GM15510 (cell line): Measurements from ENCODE around the gene ZNF2.
A peak's percentile ranks its signal among the peaks of the same experiment; 100 is the strongest.

ENCODE experiments used
- POLR2A ChIP-seq: IDR thresholded peaks from 3 replicates; pipeline ENCODE4 v1.6.1; 2011; ENCODE audit warnings: borderline replicate concordance; ENCODE audit not compliant: insufficient read length; ENCODE audit errors: extremely low read depth

The ZNF2 gene

DNA sequence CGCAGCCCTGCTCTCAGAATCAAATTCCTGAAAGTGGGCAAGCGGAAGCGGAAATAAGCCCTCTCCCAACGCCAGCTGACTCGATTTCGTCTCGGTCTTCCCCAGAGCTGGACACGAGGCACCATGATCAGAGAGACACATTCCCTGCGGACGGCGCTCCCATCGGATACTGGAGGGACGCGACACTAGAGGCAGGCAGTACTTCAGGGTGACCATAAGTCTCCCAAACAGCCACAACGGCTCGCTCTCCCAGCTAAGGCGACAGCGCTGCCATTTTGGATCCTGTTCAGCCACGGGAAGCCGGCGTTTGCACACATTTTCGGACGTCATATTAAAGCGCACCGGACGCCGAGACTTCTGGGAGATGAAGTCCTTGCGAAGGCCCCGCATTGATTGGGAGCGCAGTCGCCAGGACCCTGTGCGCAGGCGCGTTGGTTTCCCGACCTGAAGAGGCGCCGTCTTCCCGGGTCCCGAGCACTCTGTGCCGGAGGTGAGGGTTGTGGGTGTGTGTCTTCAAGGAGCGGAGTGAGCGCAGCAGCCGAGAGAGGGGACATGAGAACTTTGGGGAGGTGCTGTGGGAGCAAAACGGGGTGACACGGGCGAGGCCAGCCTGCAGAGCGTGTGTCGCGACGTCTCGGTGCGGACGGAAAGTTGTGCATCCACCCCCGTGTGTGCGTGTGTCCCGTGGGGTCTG, at the start of gene ZNF2:
Gene ZNF2 (plus strand): TSS at position 439 of the 694 bp plus-strand sequence. CDS start 10,418 bp downstream, outside the sequence.
- peak; percentile 88 for TF ChIP-seq POLR2A

DNA sequence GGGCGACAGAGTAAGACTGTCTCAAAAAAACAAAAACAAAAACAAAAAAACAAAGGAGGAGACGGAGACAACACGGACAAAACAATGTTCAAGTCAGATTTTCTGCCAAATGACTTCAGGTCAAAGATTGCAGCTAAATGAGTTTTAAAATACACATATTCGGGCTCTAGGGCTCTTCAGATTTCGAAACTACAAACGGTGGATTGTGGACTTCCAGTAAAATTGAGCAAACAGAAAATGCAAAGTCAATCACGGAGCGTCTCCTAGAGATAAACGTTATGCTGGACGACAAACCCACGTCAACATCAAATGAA, 44.6 kb upstream of the ZNF2 start:
- TF ChIP-seq POLR2A = no peak

GRCh38 chr2:95121407-95122196, 44.0 kb upstream of the ZNF2 start, which contains the start of gene MRPS5:
MRPS5 (minus strand) TSS chr2:95121808; CDS start chr2:95121791, 17 bp downstream.
- TF ChIP-seq POLR2A = peak; percentile 81

DNA sequence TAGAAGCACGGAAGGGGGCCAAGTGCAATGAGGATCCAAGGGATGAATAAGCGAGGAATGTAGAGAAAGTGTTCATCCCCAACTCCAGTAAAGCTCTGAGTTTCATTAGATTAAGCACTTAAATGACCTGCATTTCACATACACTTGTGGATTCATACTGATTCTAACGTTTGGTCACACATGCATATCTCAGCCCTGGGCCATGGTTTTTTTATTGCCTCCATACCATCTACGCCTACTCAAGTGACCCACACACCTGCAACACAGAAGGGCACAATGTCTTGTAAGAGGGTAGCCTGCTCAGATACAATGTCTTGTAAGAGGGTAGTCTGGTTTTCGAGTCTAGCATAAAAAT, 43.4 kb upstream of the ZNF2 start:
- TF ChIP-seq POLR2A = no peak

DNA sequence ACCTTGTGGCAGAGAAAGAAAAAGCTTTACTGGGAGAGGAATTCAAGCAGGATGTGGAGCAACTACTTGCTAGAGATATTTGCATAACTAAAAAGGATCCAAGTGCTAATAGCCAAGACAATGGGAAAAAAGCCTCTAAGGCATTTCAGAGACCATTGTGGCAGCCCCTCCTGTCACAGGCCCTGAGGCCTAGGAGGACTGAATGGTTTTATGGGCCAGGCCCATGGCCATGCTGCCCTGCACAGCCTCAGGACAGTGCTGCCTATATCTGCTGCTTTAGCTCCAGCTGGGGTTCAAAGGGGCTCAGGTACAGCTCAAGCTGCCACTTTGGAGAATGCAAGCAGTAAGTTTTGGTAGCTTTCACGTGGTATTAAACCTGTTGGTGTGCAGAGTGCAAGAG, 26.9 kb upstream of the ZNF2 start:
- no peak for TF ChIP-seq POLR2A

DNA sequence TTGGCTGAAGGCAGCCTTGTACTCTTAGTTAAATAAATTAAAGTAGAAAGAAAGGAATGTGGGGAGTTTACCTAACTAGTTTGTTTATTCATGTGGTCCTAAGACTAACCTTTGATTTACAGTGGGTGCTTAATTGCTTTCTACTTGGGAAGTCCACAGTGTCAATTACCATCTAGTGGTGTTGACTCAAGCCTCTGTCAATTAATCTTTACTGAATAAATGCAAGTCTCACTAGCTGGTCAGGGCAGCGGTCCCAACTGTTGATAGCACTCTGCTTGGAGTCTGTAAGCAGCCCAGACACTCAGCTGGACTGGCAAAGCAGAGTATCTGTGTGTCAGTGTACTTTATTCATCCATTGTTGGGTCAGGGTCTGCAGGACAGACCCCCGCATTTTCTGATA, 21.8 kb upstream of the ZNF2 start:
- no peak for TF ChIP-seq POLR2A

DNA sequence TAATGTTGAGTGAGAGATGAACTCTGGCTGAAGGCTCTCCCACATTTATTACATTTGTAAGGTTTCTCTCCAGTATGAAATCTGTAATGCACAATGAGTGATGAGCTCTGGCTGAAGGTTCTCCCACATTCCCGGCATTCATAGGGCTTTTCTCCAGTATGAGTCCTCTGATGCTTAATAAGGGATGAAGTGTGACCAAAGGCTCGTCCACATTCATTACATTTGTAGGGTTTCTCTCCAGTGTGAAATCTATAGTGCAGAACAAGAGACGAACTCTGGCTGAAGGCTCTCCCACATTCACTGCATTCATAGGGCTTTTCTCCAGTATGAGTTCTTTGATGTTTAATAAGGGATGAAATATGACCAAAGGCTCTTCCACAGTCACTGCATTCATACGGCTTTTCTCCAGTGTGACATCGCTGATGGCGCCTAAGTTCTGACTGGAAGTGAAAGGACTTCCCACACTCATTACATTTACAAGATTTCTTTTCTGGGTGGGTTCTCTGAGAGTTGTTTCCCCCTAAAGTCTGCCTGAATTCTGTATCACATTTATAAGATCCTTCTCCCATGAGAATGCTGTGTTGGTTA, 16.1 kb upstream of the ZNF2 start:
- no peak for TF ChIP-seq POLR2A

DNA sequence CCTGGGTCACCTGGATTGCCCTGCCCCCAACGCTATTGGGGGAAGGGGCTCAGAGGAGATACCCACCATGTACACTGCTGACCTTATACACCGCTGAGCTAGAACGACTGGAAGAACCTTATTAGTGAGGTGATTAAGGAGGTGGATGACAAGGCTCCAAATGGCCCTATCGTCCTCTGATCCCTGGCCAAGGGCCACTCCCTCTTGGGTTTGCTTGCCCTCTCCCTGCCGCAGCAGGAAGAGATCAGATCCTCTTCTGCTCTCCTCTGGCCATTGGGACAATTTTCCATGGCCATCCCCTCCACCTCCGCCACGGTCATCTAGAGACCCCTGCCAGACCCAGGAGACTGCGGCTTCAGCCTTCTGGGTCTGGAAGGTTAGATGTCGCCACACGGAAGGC, 7.2 kb upstream of the ZNF2 start:
- TF ChIP-seq POLR2A = no peak

DNA sequence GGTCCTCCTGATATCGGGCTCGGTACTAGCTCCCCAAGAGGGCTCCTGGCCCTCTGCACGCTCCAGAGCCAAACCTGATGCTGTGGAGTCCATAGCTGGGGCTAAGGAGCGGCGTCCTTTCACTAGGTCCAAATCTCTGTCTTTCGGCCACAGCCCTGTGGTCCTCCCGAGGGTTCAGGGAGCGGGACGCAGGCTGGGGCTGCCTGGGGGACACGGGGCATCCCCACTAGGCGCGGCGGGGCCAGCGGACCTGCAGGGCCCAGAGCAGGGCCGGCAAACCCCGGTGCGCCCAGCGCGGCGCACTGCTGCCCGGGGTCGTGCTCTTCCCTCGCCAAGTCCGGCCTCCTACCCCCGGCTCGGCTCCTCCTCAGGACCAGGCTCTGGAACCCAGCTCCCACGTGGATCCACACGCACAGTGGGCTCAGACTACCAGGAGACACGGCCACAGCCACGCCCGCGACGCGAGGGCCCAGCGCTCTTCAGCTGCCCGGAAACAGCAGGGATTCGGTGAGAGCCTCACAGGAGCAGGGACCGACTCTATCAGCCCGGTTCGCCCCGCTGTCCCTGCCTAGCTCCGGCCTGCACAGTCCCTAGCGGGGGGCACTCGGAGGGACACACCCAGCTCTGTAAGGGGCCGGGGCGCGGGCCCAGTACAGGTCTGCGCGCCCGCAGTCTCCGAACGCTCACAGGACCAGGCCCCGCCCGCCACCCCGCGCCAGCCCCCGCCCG, 6.6 kb upstream of the ZNF2 start:
- TF ChIP-seq POLR2A = peak; percentile 14

GRCh38 chr2:95159690-95160449, 5.7 kb upstream of the ZNF2 start, which contains the start of gene ZNF514:
ZNF514 (minus strand) TSS chr2:95159848; CDS start chr2:95153253, 6,595 bp downstream.
- no peak for TF ChIP-seq POLR2A

GRCh38 chr2:95165030-95165370, 609 bp upstream of the ZNF2 start:
- TF ChIP-seq POLR2A = no peak

- TF ChIP-seq POLR2A = no peak
Measured at GRCh38 chr2:95166065-95166763, 605 bp downstream of the ZNF2 start.

GRCh38 chr2:95171902-95172301, 6.3 kb downstream of the ZNF2 start:
- no peak for TF ChIP-seq POLR2A

DNA sequence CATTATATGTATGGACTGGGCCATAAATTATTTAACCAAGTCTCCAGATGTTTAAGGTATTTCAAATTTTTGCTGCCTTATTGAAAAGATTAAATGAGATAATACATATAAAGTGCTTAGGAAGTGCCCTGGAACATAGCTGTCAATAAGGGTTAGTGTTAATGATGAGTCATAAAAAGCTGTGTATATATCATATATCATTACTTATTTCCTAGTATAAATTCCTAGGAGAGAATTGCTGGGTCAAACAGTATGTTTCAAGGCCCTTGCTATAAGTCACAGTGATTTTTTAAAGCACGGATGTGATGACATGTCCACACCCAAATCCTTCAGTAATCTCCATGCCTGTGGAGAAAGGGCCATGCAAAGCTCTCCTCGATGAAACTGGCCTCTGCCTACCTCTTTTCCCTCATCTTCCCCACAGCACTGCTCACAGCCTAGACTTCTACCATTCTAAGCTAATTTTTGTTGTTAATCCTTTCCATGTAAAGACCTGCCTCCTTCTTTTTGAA, 8.5 kb downstream of the ZNF2 start:
- no peak for TF ChIP-seq POLR2A
